Measurements from ENCODE around the gene MICAL3.

GRCh38 chr22:17925431-17925841 lies 98.9 kb downstream of the MICAL3 start:
- TF ChIP-seq, protein P1, sequence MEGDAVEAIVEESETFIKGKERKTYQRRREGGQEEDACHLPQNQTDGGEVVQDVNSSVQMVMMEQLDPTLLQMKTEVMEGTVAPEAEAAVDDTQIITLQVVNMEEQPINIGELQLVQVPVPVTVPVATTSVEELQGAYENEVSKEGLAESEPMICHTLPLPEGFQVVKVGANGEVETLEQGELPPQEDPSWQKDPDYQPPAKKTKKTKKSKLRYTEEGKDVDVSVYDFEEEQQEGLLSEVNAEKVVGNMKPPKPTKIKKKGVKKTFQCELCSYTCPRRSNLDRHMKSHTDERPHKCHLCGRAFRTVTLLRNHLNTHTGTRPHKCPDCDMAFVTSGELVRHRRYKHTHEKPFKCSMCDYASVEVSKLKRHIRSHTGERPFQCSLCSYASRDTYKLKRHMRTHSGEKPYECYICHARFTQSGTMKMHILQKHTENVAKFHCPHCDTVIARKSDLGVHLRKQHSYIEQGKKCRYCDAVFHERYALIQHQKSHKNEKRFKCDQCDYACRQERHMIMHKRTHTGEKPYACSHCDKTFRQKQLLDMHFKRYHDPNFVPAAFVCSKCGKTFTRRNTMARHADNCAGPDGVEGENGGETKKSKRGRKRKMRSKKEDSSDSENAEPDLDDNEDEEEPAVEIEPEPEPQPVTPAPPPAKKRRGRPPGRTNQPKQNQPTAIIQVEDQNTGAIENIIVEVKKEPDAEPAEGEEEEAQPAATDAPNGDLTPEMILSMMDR (conservative IDR thresholded peaks at IDR 0.05; ENCODE audit: low read depth, low read length), result no peak
- TF ChIP-seq EZH2 (IDR thresholded peaks at IDR 0.05; ENCODE audit: low read length, unreplicated experiment) (no peak), EZH2phosphoT487 (IDR thresholded peaks at IDR 0.05; ENCODE audit: borderline replicate concordance, low read length) (no peak)
